Sigmoid colon (tissue), 4 donors: ENCODE data around the gene VAV3.

ENCODE experiments used
- CTCF ChIP-seq, 4 experiments: fragments of 450-650 bp in 3 of 4; fragments of 200-600 bp in 1 of 4; IDR thresholded peaks; one replicate each; pipeline ENCODE4 v1.5.1; 2016 to 2019; ENCODE audit warnings: antibody characterized with exemption in 4 of 4, mild to moderate bottlenecking in 3 of 4, moderate library complexity in 2 of 4
- EP300 ChIP-seq, 4 donors: sonication (generic); formaldehyde crosslinking; IDR thresholded peaks; one replicate each; pipeline ENCODE4 v1.6.1; 2017; ENCODE audit warnings: antibody characterized with exemption in 4 of 4
- POLR2A ChIP-seq, 2 donors: fragments of 450-650 bp; IDR thresholded peaks; one replicate each; pipeline ENCODE4 v1.6.1; 2016; ENCODE audit warnings: antibody characterized with exemption in 2 of 2, mild to moderate bottlenecking in 2 of 2, moderate library complexity in 2 of 2
- POLR2AphosphoS5 ChIP-seq, 4 donors: sonication (generic); formaldehyde crosslinking; IDR thresholded peaks; one replicate each; pipeline ENCODE4 v1.6.1; 2017; ENCODE audit warnings: antibody characterized with exemption in 4 of 4

GRCh38 chr1:107889524-107889923 lies 75.5 kb downstream of the VAV3 start:
- no peak for TF ChIP-seq CTCF (IDR thresholded peaks at IDR 0.05)
- TF ChIP-seq POLR2A (IDR thresholded peaks at IDR 0.05), result no peak
- no peak for TF ChIP-seq POLR2AphosphoS5 (IDR thresholded peaks at IDR 0.05)
- no peak for TF ChIP-seq EP300 (IDR thresholded peaks at IDR 0.05)
